Neural progenitor cell (in vitro differentiated cells): ENCODE data around the gene RAE1. TPM values are rescaled to one million over a fixed set of nuclear protein-coding genes. Genes with fewer than 3 reads are reported as not detected.

Experiments
- DNase-seq: peaks from one replicate; pipeline ENCODE4 v3.0.0-alpha.2; 2016; ENCODE audit warnings: low spot score
- H2AFZ ChIP-seq: fragments of 200-600 bp; sonication (generic); replicated peaks from 2 replicates; pipeline ENCODE4 v1.6.1; 2016; ENCODE audit warnings: antibody characterized with exemption
- H3F3A ChIP-seq: fragments of 200-600 bp; sonication (generic); 2 replicates; pipeline ENCODE4 v1.6.1; 2016; ENCODE audit warnings: antibody characterized with exemption, low read depth
- H3K27ac ChIP-seq: fragments of 200-600 bp; sonication (generic); 2 replicates; pipeline ENCODE4 v1.5.1; 2016; ENCODE audit warnings: mild to moderate bottlenecking
- H3K27me3 ChIP-seq: fragments of 200-600 bp; sonication (generic); 2 replicates; pipeline ENCODE4 v1.6.1; 2016; ENCODE audit warnings: mild to moderate bottlenecking, moderate library complexity
- H3K36me3 ChIP-seq: fragments of 200-600 bp; sonication (generic); 2 replicates; pipeline ENCODE4 v1.5.1; 2016
- H3K4me1 ChIP-seq: fragments of 200-600 bp; sonication (generic); 2 replicates; pipeline ENCODE4 v1.6.1; 2016; ENCODE audit warnings: mixed run types
- H3K4me2 ChIP-seq: fragments of 200-600 bp; sonication (generic); 2 replicates; pipeline ENCODE4 v1.6.1; 2016
- H3K4me3 ChIP-seq: fragments of 200-600 bp; sonication (generic); 2 replicates; pipeline ENCODE4 v1.5.1; 2016
- H3K79me2 ChIP-seq: fragments of 200-600 bp; sonication (generic); 2 replicates; pipeline ENCODE4 v1.6.1; 2016; ENCODE audit warnings: low read depth
- H3K9ac ChIP-seq: fragments of 200-600 bp; sonication (generic); 2 replicates; pipeline ENCODE4 v1.6.1; 2016
- H3K9me3 ChIP-seq: fragments of 200-600 bp; sonication (generic); 2 replicates; pipeline ENCODE4 v1.5.1; 2016; ENCODE audit warnings: low read depth
- H4K20me1 ChIP-seq: fragments of 200-600 bp; sonication (generic); 2 replicates; pipeline ENCODE4 v1.6.1; 2016; ENCODE audit warnings: low read depth
- H3K27ac Mint-ChIP-seq: 3 replicates; pipeline ENCODE4 v1.8.0; 2021; ENCODE audit warnings: mixed read lengths
- H3K27me3 Mint-ChIP-seq: 2 replicates; pipeline ENCODE4 v1.8.0; 2022; ENCODE audit warnings: low read depth, mild to moderate bottlenecking, inconsistent platforms, moderate library complexity, mixed read lengths; ENCODE audit not compliant: insufficient read depth
- H3K36me3 Mint-ChIP-seq: 3 replicates; pipeline ENCODE4 v1.8.0; 2021; ENCODE audit warnings: mixed read lengths
- H3K4me1 Mint-ChIP-seq: 3 replicates; pipeline ENCODE4 v1.8.0; 2021; ENCODE audit warnings: mixed read lengths
- H3K4me3 Mint-ChIP-seq: 3 replicates; pipeline ENCODE4 v1.8.0; 2021; ENCODE audit warnings: mild to moderate bottlenecking, moderate library complexity, mixed read lengths
- H3K9me3 Mint-ChIP-seq: 3 replicates; pipeline ENCODE4 v1.8.0; 2020; ENCODE audit warnings: mixed read lengths
- CTCF ChIP-seq: fragments of 200-600 bp; sonication (generic); IDR thresholded peaks from 2 replicates; pipeline ENCODE4 v1.5.1; 2017; ENCODE audit warnings: antibody characterized with exemption, mild to moderate bottlenecking
- EZH2 ChIP-seq: fragments of 200-600 bp; sonication (generic); IDR thresholded peaks from 2 replicates; pipeline ENCODE4 v1.6.1; 2017; ENCODE audit warnings: antibody characterized with exemption, mild to moderate bottlenecking, moderate library complexity
- EZH2phosphoT487 ChIP-seq: fragments of 200-600 bp; sonication (generic); IDR thresholded peaks from 2 replicates; pipeline ENCODE4 v1.6.1; 2017; ENCODE audit warnings: antibody characterized with exemption
- total RNA-seq: library from RNA; depleted of rRNA; stranded (reverse); fragments of >200 nt; gene quantifications from 2 replicates; pipeline ENCODE4 v1.2.3, GENCODE V29; 2015; ENCODE audit warnings: low replicate concordance

RAE1 gene
- total RNA-seq, 1 donor from 2014 or later = 77.6 TPM

- H3K27ac Mint-ChIP-seq = no peak overlapping the region
- Histone ChIP-seq H4K20me1 (peaks cover 62% of the 10 kb centered on the region), H3K9me3 (no peaks in the 10 kb centered on the region), H3K36me3 (no peaks in the 10 kb centered on the region), H3K4me2 (no peak overlapping the region), H3F3A (peaks cover 42% of the 10 kb centered on the region), H3K79me2 (peaks cover 72% of the 10 kb centered on the region), H3K9ac (no peak overlapping the region), H2AFZ (no peak overlapping the region), H3K4me1 (peaks cover 45% of the 10 kb centered on the region), H3K4me3 (no peak overlapping the region), H3K27me3 (peaks cover 16% of the 10 kb centered on the region), H3K27ac (no peak overlapping the region)
- H3K4me1 Mint-ChIP-seq = peaks cover 62% of the 10 kb centered on the region
- peaks cover 11% of the 10 kb centered on the region for H3K36me3 Mint-ChIP-seq
- peak overlapping the region; percentile 87 for H3K4me3 Mint-ChIP-seq
- DNase-seq = no peak
- H3K9me3 Mint-ChIP-seq = no peaks in the 10 kb centered on the region
- TF ChIP-seq CTCF (no peak), EZH2phosphoT487 (no peak), EZH2 (no peak)
- H3K27me3 Mint-ChIP-seq = peaks cover 4% of the 10 kb centered on the region
Observed at GRCh38 chr20:57394121-57395082, 43.3 kb downstream of the RAE1 start.

- Histone ChIP-seq H3K9ac (peak overlapping the region; percentile 29), H3K9me3 (no peaks in the 10 kb centered on the region), H2AFZ (no peak overlapping the region), H3K36me3 (no peaks in the 10 kb centered on the region), H3K4me3 (no peak overlapping the region), H4K20me1 (peaks cover 62% of the 10 kb centered on the region), H3K79me2 (peaks cover 81% of the 10 kb centered on the region), H3K4me1 (peaks cover 42% of the 10 kb centered on the region), H3F3A (peaks cover 37% of the 10 kb centered on the region), H3K27ac (peak overlapping the region; percentile 85), H3K27me3 (peaks cover 7% of the 10 kb centered on the region), H3K4me2 (peak overlapping the region; percentile 71)
- H3K9me3 Mint-ChIP-seq = no peaks in the 10 kb centered on the region
- peaks cover 4% of the 10 kb centered on the region for H3K27me3 Mint-ChIP-seq
- peak; percentile 91 for DNase-seq
- peak overlapping the region; percentile 57 for H3K4me3 Mint-ChIP-seq
- no peak for TF ChIP-seq EZH2
- TF ChIP-seq CTCF = no peak
- H3K27ac Mint-ChIP-seq = peak overlapping the region; percentile 69
- H3K4me1 Mint-ChIP-seq = peaks cover 58% of the 10 kb centered on the region
- peaks cover 11% of the 10 kb centered on the region for H3K36me3 Mint-ChIP-seq
Observed at GRCh38 chr20:57395111-57395966, 44.3 kb downstream of the RAE1 start.

GRCh38 chr20:57396212-57396983 lies 45.3 kb downstream of the RAE1 start:
- H3K4me3 Mint-ChIP-seq = peak overlapping the region; percentile 50
- H3K4me1 Mint-ChIP-seq = peaks cover 52% of the 10 kb centered on the region
- peaks cover 71% of the 10 kb centered on the region for H4K20me1 ChIP-seq
- H3F3A ChIP-seq = peaks cover 31% of the 10 kb centered on the region
- H3K4me1 ChIP-seq = peaks cover 39% of the 10 kb centered on the region
- H3K27ac ChIP-seq = no peak overlapping the region
- peaks cover 91% of the 10 kb centered on the region for H3K79me2 ChIP-seq
- peaks cover 4% of the 10 kb centered on the region for H3K27me3 Mint-ChIP-seq
- H3K9me3 Mint-ChIP-seq = no peaks in the 10 kb centered on the region
- H3K27me3 ChIP-seq = no peaks in the 10 kb centered on the region
- no peaks in the 10 kb centered on the region for H3K36me3 ChIP-seq
- no peak overlapping the region for H3K9ac ChIP-seq
- peak overlapping the region; percentile 69 for H3K27ac Mint-ChIP-seq
- no peak for DNase-seq
- H3K36me3 Mint-ChIP-seq = peaks cover 11% of the 10 kb centered on the region
- peak overlapping the region; percentile 64 for H3K4me2 ChIP-seq
- TF ChIP-seq CTCF (no peak), EZH2 (no peak), EZH2phosphoT487 (no peak)
- H3K4me3 ChIP-seq = peak overlapping the region; percentile 14
- H3K9me3 ChIP-seq = no peaks in the 10 kb centered on the region
- no peak overlapping the region for H2AFZ ChIP-seq
